ENCODE results near the gene RMRP.
"Not testable (repeated sequence)": the region's sequence is repeated elsewhere in the genome, so short reads cannot be mapped to it uniquely, and the experiment has no call there.

Gene RMRP

DNA sequence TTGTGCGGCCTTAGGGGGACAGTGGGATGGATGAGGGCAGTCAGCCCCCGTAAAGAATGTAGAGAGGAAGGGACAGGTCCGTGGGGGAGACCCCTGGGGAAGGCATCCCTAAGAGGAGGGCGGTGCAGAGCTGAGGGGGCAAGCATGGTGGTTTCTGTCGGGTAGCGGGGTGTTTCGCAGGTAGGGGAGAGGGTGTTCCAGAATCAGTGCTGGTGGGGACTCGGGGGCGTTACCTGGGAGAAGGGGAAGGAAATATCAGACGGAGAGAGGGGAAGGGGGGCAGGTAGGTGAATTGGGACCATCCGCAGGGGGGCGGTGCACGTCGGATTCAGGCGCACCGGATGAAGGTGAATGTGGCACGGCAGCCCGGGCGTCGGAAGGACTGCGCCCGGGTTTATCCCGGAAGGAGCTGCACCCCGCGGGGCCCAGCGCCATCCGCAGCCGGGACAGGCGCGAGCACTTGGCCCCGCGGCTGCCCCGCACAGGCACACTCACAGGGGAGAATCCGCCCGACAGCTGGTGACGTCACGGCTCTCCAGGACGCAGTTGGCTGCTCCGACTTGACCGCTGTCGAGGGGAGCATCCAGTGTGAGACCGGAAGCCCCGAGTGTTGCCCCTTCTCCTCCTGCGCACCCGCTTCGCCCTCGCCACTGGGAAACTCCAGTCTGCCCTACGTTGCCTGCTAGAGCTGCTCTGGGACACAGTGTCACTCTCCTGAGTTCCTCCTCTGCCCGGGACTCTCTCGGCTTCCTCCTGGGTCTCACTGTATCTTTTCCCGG, 40.9 kb downstream of the RMRP start:
- TF ChIP-seq, protein P1, sequence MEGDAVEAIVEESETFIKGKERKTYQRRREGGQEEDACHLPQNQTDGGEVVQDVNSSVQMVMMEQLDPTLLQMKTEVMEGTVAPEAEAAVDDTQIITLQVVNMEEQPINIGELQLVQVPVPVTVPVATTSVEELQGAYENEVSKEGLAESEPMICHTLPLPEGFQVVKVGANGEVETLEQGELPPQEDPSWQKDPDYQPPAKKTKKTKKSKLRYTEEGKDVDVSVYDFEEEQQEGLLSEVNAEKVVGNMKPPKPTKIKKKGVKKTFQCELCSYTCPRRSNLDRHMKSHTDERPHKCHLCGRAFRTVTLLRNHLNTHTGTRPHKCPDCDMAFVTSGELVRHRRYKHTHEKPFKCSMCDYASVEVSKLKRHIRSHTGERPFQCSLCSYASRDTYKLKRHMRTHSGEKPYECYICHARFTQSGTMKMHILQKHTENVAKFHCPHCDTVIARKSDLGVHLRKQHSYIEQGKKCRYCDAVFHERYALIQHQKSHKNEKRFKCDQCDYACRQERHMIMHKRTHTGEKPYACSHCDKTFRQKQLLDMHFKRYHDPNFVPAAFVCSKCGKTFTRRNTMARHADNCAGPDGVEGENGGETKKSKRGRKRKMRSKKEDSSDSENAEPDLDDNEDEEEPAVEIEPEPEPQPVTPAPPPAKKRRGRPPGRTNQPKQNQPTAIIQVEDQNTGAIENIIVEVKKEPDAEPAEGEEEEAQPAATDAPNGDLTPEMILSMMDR (IDR thresholded peaks at IDR 0.05; ENCODE audit: borderline replicate concordance, insufficient read depth, low read depth, low read length): peak; percentile 37; the same call in 1 of the 2 replicates
- peak overlapping the region; percentile 62 for H3K4me3 ChIP-seq (ENCODE audit: low read depth, low read length)

DNA sequence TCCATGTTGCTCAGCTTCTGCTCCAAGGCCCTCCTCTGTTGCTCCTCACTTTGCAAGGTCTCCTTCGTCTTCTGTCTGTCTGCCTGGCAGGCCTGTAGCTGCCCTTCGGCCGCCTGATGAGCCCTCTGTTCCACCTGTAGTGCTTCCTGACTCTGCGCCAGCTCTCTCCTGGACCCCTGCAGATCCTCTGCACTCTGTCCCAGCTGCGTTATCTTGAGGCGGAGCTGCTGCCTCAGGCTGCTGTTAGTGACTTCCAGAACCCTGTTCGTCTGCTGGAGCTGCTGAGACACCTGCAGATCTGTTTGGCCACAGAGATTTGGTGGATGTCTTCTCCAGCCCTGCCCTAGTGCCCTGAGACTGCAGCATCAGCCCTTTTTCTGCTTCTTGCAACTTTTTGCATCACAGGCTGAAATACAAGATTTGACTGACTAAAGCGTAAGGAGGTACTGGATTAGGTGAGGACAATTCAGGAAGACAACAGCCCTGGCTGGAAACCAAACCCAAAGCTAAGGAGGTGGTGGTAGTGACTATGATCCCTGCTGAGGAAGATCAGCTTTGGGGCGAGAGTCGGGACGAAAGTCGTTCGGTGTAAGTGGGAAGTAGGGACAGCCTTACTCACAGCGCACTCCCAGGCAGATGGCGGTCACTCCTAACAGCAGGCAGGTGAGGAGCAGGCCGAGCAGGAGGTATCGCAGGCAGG, 41.7 kb downstream of the RMRP start:
- TF ChIP-seq, protein P1 (IDR thresholded peaks at IDR 0.05; ENCODE audit: borderline replicate concordance, insufficient read depth, low read depth, low read length): no peak
- no peak overlapping the region for H3K4me3 ChIP-seq (ENCODE audit: low read depth, low read length)

DNA sequence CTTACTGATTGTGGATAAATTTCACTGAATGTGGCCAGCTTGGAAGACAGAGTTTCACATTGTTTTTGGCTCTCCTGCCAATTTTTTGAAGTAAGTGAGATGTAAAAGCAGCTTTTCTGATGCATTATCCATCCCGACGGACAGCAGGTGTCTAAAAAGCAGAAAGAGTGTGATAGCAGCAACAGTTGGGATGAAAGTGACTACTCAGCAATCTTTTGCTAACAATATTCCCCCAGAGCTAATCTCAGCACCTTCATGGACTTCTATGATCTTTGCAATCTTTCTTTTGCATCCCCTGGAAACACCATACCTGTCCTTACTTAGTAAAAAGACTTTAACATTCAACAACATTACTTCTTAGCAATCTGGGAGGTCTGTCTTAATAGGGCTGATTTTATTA, 45.0 kb downstream of the RMRP start:
- H3K4me3 ChIP-seq (ENCODE audit: low read depth, low read length): no peak overlapping the region
- TF ChIP-seq, protein P1 (IDR thresholded peaks at IDR 0.05; ENCODE audit: borderline replicate concordance, insufficient read depth, low read depth, low read length): no peak

- not testable (repeated sequence) for H3K4me3 ChIP-seq (ENCODE audit: low read depth, low read length)
These were observed 45.8 kb downstream of the RMRP start for GRCh38 chr9:35612066-35612465.

DNA sequence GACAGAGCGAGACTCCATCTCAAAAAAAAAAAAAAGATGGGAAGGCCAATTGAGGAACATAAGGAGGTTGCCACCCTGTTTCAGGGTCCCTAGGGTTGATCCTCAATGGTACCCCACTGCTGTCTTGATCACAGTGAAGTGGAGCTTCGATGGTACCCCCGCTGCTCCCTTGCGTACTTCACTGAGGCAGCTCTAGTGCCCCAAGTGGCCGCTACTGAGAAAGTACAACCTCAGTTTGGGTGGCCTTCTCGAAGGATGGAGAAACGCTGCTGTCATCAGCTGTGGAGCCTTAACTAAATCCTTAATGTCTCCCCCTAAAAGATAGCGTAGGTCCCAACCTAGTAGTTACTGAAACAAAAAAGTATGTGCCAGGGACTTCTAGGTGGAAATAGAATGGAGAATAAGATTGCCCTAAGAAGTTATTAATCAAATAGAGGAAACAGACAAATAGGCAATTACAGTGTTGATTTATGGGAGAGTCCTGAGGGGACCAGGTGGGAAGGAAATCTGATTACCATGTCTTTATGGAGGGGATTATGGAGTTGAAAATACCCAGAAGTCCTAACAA, 46.5 kb downstream of the RMRP start:
- H3K4me3 ChIP-seq (ENCODE audit: low read depth, low read length): no peak overlapping the region
- TF ChIP-seq, protein P1 (IDR thresholded peaks at IDR 0.05; ENCODE audit: borderline replicate concordance, insufficient read depth, low read depth, low read length): peak; percentile 82

GRCh38 chr9:35609820-35610163, 48.0 kb downstream of the RMRP start:
- TF ChIP-seq, protein P1 (IDR thresholded peaks at IDR 0.05; ENCODE audit: borderline replicate concordance, insufficient read depth, low read depth, low read length): no peak
- no peak overlapping the region for H3K4me3 ChIP-seq (ENCODE audit: low read depth, low read length)

DNA sequence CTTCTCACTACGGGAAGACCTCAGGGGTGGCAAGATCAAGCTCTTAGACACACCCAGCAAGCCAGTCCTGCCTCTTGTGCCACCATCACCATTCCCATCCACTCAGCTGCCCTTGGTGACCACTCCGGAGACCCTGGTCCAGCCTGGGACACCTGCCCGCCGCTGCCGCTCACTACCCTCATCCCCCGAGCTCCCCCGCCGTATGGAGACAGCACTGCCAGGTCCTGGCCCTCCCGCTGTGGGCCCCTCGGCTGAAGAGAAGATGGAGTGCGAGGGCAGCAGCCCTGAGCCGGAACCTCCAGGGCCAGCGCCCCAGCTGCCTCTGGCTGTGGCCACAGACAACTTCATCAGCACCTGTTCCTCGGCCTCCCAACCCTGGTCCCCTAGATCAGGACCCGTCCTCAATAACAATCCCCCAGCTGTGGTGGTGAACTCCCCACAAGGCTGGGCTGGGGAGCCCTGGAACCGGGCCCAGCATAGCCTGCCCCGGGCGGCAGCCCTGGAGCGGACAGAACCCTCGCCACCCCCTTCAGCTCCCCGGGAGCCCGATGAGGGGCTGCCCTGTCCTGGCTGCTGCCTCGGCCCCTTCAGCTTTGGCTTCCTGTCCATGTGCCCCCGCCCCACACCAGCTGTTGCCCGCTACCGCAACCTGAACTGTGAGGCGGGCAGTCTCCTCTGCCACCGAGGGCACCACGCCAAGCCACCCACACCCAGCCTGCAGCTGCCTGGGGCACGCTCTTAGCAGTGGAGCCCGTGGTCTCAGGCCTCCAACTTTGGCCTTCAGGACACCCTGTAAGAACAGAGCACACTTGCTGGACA, 48.6 kb downstream of the RMRP start:
- H3K4me3 ChIP-seq (ENCODE audit: low read depth, low read length): no peak overlapping the region
- TF ChIP-seq, protein P1 (IDR thresholded peaks at IDR 0.05; ENCODE audit: borderline replicate concordance, insufficient read depth, low read depth, low read length): no peak
